Activated CD8-positive, alpha-beta T cell treated with anti-CD3 and anti-CD28 coated beads for 36 hours (primary cell): Measurements from ENCODE around the gene RGS10. TPM values are rescaled to one million over a fixed set of nuclear protein-coding genes. Genes with fewer than 3 reads are reported as not detected.

ENCODE experiments used
- ATAC-seq: fragments of 200-7000 bp; cut with Tn5 transposase; one replicate; pipeline ENCODE4 v1.10.0; 2021; ENCODE audit warnings: mild to moderate bottlenecking, moderate library complexity
- CTCF ChIA-PET: fragments of 350-600 bp; sonication (Branson Sonifier 250); formaldehyde crosslinking; loops from one replicate; lab custom pipeline; 2021; ENCODE audit warnings: antibody characterized with exemption; lab: Charles Lee
- POLR2A ChIA-PET: fragments of 350-600 bp; sonication (Branson Sonifier 250); formaldehyde crosslinking; loops from one replicate; lab custom pipeline; 2021; ENCODE audit warnings: antibody characterized with exemption; lab: Charles Lee
- DNase-seq: peaks from one replicate; pipeline ENCODE4 v3.0.0-alpha.2; 2020
- H3K27ac Mint-ChIP-seq: one replicate; pipeline ENCODE4 v1.8.0; 2021; ENCODE audit warnings: mild to moderate bottlenecking, mixed read lengths
- H3K27me3 Mint-ChIP-seq: one replicate; pipeline ENCODE4 v1.8.0; 2021; ENCODE audit warnings: mixed read lengths
- H3K36me3 Mint-ChIP-seq: one replicate; pipeline ENCODE4 v1.8.0; 2021; ENCODE audit warnings: low read depth, mixed read lengths
- H3K4me1 Mint-ChIP-seq: one replicate; pipeline ENCODE4 v1.8.0; 2021; ENCODE audit warnings: low read depth, mixed read lengths
- H3K4me3 Mint-ChIP-seq: one replicate; pipeline ENCODE4 v1.8.0; 2021; ENCODE audit warnings: mild to moderate bottlenecking, moderate library complexity, mixed read lengths
- H3K9me3 Mint-ChIP-seq: one replicate; pipeline ENCODE4 v1.8.0; 2021; ENCODE audit warnings: mixed read lengths
- intact Hi-C: fragments of 100-400 bp; cut with micrococcal nuclease; formaldehyde crosslinking; loops from one replicate; pipeline ENCODE4 v1.10.0; 2022
- total RNA-seq, 2 experiments: library from RNA; stranded (reverse); gene quantifications; one replicate each; pipeline ENCODE4 v1.2.3, GENCODE V29; 2021
- TF ChIP-seq, protein P1 (sequence below): fragments of 200-600 bp; IDR thresholded peaks from one replicate; pipeline ENCODE4 v1.8.0; 2022; ENCODE audit warnings: antibody characterized with exemption, mild to moderate bottlenecking

RGS10 gene
- total RNA-seq, 2 experiments from 2014 or later, result 207 to 220 TPM

DNA sequence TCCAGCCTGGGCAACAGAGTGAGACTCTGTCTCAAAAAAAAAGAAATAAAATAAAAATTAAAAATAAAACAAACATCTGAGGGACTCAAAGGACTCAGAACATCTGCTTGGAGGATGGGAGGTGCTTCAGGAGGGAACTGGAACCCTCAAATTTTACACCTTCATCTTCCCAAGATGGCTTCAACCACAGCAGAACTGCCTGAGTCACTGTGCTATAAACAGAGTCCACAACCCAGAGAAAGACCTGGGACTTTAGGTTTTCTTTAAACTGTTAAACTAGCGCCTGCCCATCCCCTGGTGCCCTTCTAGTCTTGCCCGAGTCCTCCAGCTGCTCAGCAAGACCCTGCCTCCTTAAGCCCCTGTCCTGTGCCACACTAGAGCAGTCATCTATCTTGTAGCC is 40.8 kb downstream of the RGS10 start:
- TF ChIP-seq, protein P1, sequence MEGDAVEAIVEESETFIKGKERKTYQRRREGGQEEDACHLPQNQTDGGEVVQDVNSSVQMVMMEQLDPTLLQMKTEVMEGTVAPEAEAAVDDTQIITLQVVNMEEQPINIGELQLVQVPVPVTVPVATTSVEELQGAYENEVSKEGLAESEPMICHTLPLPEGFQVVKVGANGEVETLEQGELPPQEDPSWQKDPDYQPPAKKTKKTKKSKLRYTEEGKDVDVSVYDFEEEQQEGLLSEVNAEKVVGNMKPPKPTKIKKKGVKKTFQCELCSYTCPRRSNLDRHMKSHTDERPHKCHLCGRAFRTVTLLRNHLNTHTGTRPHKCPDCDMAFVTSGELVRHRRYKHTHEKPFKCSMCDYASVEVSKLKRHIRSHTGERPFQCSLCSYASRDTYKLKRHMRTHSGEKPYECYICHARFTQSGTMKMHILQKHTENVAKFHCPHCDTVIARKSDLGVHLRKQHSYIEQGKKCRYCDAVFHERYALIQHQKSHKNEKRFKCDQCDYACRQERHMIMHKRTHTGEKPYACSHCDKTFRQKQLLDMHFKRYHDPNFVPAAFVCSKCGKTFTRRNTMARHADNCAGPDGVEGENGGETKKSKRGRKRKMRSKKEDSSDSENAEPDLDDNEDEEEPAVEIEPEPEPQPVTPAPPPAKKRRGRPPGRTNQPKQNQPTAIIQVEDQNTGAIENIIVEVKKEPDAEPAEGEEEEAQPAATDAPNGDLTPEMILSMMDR, result no peak
- intact Hi-C loops, result loop anchor here (5.0 kb wide), 1 partner anchor 36 kb away; no protein-coding TSS in a partner anchor
- Mint-ChIP-seq H3K36me3 (peaks cover 82% of the 10 kb centered on the region), H3K4me1 (peaks cover 93% of the 10 kb centered on the region), H3K9me3 (no peaks in the 10 kb centered on the region), H3K27ac (peak overlapping the region; percentile 98), H3K4me3 (peak overlapping the region; percentile 60), H3K27me3 (no peaks in the 10 kb centered on the region)
- CTCF ChIA-PET, result interaction anchor here (1.2 kb wide), 2 partner anchors 24 to 40 kb away, joined by 3 to 4 read pairs; partner anchors contain the start of gene RGS10
- DNase-seq, result peak; percentile 47
- POLR2A ChIA-PET, result interaction anchor here (6.2 to 6.3 kb wide), 2 partner anchors 14 to 41 kb away, joined by 33 to 58 read pairs; partner anchors contain the start of gene RGS10
- ATAC-seq, result peak; percentile 23

DNA sequence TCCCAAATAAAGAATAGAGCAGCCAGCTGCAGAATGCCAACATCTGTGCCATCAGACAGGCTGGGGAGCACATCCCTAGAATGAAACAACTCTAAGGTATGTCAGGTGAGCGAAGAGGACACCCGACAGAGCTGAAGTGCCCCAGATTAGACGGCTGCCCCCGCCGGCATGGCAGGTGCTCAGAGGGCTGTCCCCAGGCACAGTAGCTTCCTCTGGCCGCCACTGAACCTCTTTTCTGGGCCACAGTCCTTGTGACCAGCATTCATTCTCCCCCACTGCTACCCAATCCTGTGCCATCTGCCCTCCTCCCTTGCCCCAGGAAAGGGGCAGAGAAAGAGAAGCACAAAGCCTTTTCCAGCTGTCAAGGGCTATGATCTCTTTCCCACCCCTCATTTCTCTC is 41.7 kb downstream of the RGS10 start:
- no peak overlapping the region for H3K4me3 Mint-ChIP-seq
- POLR2A ChIA-PET, result interaction anchor here (1.2 to 6.3 kb wide), 5 partner anchors 11 to 295 kb away, joined by 3 to 58 read pairs (median 3); partner anchors contain the start of gene RGS10
- H3K27me3 Mint-ChIP-seq, result no peaks in the 10 kb centered on the region
- DNase-seq, result no peak
- CTCF ChIA-PET, result interaction anchor here (1.8 to 2.0 kb wide), 2 partner anchors 11 to 29 kb away, joined by 5 to 14 read pairs; no protein-coding TSS in a partner anchor
- ATAC-seq, result no peak
- peak overlapping the region; percentile 98 for H3K27ac Mint-ChIP-seq
- H3K4me1 Mint-ChIP-seq, result peaks cover 94% of the 10 kb centered on the region
- H3K36me3 Mint-ChIP-seq, result peaks cover 77% of the 10 kb centered on the region
- TF ChIP-seq, protein P1, result no peak
- intact Hi-C loops, result loop anchor here (5.0 kb wide), 1 partner anchor 36 kb away; no protein-coding TSS in a partner anchor
- H3K9me3 Mint-ChIP-seq, result no peaks in the 10 kb centered on the region

DNA sequence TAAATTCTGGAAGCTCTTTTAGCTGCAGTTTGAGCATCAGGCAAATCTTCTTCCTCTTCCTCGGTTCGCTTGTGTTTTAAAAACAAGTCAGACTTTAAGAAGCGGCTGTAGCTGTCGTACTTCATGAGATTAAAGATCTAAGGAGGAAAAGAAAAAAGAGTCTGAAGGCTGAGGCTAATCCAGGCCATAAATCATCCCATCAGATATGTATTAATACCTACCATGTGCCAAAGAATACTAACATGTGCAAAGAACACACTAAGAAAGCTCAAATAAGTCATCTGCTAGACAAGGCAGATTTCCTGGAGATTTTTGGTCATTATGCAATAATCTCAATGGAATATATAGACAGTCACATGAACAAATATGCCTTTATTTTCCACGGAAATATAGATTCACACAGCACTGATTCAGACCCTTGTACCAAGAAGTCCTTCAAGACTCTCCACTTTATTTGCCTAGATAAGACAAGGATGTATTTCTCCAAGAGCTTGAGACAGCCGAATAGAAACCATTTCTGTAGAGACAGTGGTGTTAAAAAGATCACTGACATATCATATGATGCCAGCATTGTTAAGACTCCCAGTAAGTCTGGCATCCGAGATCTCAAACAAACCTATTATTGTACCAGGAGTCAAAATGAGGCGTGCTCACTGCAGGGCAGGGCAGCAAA is 42.3 kb downstream of the RGS10 start:
- no peak overlapping the region for H3K4me3 Mint-ChIP-seq
- peak overlapping the region; percentile 98 for H3K27ac Mint-ChIP-seq
- no peak for ATAC-seq
- DNase-seq, result no peak
- POLR2A ChIA-PET, result interaction anchor here (1.2 to 6.3 kb wide), 6 partner anchors 8 to 294 kb away, joined by 3 to 58 read pairs (median 4); partner anchors contain the start of gene RGS10
- TF ChIP-seq, protein P1, result no peak
- intact Hi-C loops, result loop anchor here (5.0 kb wide), 1 partner anchor 37 kb away; no protein-coding TSS in a partner anchor
- H3K27me3 Mint-ChIP-seq, result no peaks in the 10 kb centered on the region
- peaks cover 94% of the 10 kb centered on the region for H3K4me1 Mint-ChIP-seq
- peaks cover 72% of the 10 kb centered on the region for H3K36me3 Mint-ChIP-seq
- H3K9me3 Mint-ChIP-seq, result no peaks in the 10 kb centered on the region
- CTCF ChIA-PET, result interaction anchor here (0.9 to 2.2 kb wide), 10 partner anchors 11 to 302 kb away, joined by 3 to 14 read pairs (median 4); partner anchors contain the start of gene RGS10

DNA sequence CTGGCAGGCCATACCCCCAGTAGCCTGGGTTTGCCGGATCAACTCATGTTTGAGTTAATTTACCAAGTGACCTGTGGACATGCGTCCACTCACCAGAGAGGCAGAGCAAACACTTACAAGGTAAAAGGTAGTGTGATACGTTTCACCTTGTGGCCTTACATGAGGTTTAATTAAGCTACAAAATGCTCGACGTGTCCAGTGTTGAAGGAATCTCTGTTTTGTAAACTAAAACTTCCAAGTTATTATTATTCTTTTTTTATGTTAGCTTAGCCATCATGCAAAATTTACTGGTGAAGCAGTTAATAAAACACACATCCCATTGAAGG is 42.9 kb downstream of the RGS10 start:
- H3K27me3 Mint-ChIP-seq, result no peaks in the 10 kb centered on the region
- POLR2A ChIA-PET, result interaction anchor here (1.5 to 6.3 kb wide), 5 partner anchors 9 to 293 kb away, joined by 3 to 58 read pairs (median 5); partner anchors contain the start of gene RGS10
- peaks cover 68% of the 10 kb centered on the region for H3K36me3 Mint-ChIP-seq

More for the DNA sequence above, 42.9 kb downstream of the RGS10 start:
- intact Hi-C loops, result loop anchor here (5.0 kb wide), 1 partner anchor 38 kb away; no protein-coding TSS in a partner anchor
- TF ChIP-seq, protein P1, result no peak
- no peak for DNase-seq
- no peak for ATAC-seq
- Mint-ChIP-seq H3K9me3 (no peaks in the 10 kb centered on the region), H3K27ac (peak overlapping the region; percentile 98), H3K4me3 (peak overlapping the region; percentile 36), H3K4me1 (peaks cover 94% of the 10 kb centered on the region)
- CTCF ChIA-PET, result interaction anchor here (0.9 to 2.2 kb wide), 10 partner anchors 10 to 301 kb away, joined by 3 to 14 read pairs (median 4); partner anchors contain the start of gene RGS10
